Measurements from ENCODE around the gene ITPRID2.

ITPRID2 gene

DNA sequence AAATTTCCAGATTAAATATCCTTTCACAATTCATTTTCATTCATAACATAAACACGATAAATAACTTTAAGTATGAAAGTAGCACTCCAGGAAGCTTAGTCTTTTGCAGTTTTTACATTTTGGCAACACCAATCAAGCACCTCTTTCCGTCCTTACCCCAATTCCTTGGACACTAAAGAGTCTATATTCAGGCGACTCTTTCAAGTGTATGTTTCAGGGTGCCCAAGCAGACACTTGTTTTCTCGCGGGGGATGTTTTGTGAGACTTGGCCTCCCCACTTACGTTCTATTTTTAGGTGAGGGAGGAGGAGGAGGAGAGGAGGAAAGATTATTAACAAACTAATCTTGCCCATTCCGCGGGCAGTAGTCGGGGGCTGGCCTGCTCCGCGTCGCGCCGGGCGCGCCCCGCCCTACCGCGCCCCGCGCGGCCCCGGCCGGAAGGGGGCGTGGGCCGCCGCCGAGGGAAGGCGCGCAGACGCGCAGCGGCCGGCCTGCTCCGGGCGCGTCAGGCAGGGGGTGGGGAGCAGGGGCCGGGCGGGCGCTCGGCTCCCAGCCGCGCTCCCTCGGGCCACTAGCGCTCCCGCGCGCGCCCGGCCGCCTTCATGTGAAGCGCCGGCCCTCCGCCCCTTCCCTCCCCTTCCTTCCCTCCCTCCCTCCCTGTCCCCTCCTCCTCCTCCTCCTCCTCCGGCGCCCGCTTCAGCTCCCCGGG lies at the start of gene ITPRID2:
Gene ITPRID2 (plus strand): TSS at position 473 of the 708 bp plus-strand sequence. CDS start 337 bp downstream, outside the sequence.
- peak; percentile 55 for DNase-seq

DNA sequence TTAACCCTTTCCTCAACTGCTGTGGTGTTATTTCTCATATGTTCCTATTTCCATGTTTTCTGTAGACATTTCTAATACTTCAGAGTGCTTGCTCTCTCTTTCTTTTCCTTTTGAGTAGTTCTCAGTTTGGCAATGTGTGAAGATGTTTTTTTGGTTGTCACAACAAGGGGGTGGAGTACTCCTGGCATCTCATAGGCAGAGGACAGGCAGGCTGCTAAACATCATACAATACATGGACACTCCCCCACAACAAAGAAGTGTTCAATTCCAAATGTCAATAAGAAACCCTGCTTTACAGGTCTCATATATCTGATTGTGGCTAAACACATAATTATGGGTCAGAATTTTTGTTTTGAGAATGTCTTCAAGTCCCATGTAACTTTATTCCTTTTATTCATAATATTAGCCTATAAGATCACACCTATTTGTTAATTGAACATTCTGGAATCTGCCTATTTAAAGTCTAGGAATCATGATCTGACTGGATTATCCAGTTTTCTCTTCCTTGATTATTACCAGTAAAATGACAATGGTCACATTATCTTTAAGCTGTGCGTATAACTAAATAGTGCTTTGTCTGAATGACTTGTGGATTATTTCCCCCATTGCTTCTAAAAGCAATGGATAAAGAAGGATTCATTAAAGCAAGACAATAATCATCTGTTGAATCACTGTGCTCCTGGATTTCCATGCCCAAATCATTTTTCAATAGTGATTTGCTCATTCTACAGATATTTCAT lies 46.8 kb upstream of the ITPRID2 start:
- no peak for DNase-seq

DNA sequence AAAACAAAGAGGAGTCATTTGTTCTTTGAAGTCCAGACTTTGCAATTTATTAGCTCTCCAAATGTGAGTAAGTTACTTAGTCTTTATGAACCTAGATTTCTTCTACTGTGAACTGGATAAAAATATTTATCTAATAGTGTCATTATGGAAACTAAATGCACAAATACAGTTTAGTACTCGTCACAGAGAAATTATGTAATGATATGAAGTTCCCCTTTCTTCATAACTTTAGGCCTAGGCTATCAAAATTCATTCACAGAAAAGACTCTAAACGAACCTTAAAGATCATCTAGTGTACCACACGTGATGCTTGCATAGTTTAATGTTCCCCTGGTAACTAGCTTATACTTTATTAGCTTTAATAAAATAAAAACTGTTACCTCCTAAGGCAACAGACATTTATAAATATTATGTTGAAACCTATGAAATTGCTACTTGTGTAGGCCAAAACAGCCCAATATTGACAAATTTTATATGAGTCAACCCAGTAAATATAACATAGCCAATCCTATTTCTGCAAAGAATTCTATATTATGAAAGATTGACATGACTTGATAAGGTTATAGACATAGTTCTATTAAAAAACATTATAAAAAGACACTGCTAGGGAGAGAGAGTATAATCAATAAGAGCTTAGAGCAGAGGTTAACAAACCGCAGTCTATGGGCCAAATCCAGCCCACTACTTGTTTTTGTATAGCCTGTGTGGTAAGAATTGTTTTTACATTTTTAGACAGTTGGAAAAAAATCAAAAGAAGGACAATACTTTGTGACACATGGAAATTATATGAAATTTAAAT lies 44.9 kb upstream of the ITPRID2 start:
- DNase-seq: no peak

DNA sequence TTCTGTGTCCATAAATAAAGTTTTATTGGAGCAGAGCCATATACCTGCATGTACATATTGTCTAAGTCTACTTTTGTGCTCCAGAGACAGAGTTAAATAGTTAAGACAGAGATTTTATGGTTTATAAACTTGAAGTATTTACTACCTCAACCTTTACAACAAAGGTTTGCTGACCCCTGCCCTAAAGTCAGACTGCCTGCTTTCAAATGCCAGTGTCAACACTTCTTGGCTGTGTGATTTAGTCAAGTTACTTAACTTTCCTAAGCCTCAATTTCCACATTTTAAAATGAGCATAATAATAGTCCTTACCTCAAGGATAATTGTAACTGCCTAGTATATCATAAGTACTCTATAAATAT lies 44.4 kb upstream of the ITPRID2 start:
- DNase-seq: no peak

DNA sequence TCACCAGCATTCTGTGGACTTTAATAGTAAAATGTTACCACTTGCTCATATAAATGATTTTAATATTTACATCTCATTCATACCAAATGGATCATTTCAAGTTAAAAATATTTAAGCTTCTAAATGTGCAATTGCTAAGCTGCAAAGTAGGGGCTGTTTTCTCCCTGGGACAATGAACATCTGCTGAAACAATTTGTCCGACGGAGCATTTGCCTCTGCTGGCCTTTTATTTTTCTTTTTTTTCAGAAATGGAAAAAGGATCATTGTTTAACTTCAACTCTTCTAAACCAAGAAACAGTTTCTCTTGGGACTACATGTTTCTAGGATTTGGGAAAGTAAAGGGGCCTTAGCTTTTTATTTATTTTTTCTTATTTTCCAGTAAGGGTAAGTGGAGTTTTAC lies 43.8 kb upstream of the ITPRID2 start:
- no peak for DNase-seq

DNA sequence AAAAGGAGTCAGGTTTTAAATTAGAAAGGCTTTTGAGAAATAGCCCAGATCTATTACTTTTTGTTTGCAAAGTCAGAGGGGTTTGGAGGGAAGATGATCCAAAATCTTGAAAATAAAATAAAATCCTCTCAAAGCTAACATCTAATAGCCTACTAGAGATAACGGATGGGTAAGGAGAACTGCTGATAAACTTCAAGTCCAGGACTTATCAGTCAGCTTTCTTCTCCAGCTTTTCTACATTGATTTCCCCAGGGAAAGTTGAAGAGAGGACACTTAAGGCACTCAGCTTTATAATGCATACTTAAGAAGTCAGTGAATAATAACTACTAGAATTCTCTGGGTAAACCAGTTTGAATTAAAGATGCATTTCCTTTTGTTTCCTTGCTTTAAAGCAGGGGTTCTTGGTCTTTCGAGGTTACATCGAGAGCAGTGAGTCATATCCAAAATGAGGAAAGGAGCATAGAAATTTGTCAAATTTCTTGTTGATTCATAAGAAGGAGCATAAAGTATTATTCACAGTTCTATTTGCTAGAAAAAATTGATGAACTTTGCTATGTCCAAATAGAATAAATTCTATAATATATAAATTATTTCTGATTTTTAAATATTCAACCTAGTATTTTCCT lies 43.2 kb upstream of the ITPRID2 start:
- no peak for DNase-seq

DNA sequence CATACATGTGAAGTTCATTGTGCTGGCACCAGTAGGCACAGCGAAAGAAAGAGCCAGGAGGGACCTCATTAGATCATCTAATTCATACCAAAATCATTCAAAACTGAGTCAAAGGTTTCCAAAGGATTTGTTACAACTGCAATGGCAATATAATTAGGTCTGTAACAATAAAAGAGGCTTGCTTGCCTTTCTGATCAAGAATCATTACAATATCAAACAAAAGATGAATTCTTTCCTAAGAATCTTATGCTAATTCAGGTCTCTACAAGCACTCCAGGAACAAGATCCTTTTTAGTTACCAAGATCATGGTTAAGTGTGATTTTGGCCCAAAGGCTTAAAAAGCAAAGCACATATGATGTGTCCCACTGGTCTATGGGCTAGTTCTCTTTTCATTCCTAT lies 41.9 kb upstream of the ITPRID2 start:
- DNase-seq: no peak

DNA sequence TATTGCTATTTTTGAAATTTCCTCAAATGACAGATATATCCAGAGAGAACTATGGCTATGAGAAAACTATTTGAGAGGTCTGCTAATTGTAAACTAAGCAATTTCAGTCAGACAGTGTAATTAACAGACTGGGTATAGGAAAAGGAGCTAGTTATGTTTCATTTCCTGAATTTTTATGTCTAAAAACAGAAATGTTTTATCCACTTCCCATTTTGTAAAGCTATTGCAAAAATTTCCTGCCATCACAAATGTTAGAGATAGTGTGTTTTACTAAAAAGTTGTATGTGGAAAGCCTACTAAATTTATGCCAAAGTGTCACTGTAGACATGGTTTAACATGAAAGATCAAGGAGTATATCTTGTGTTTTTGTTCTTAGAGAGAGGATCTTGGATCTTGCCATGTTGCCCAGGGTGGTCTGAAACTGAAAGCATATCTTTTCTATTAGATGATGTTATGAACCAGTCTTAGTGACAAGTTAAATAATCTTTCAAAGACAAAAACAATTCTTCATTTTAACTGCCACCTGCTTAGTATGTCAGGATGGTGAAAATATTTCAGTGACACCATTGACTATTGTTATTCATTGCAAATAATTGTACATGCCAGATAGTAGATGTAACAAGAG lies 40.5 kb upstream of the ITPRID2 start:
- DNase-seq: no peak

DNA sequence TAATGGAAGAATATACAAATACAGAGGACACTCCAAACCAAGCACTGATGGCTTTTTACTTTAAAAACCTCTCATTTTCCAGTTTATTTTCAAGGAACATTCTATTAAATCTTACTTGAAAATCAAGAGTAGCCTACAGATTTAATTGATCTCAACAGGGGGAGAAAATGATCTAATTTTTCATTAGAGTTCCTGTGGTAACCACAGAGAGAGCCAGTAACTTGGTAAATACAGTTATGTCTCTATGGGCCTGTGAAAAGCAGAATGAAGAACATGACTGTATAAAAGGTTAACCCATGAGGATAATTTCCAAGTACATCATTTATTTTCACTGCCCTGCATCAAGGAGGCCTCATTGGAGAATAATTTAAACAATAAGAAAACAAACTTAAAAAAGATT lies 39.8 kb upstream of the ITPRID2 start:
- no peak for DNase-seq

DNA sequence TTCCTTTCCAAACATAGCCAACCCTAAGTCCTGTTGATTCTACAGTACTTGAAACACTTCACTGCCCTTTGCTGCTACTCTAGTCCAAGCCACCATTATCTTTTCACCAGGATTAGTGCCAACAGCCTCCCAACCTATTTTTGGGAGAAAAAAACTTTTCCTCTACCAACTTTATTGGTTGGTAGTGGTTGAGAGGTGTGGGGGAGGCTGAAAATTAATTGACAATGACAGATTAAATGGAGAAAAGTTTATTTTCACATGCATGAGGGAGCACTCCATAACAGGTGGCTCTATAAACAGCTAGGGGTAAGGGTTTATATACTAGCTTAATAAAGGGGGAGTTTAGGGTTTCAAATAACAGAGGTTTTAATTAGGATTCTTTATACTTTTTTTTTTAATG lies 37.8 kb upstream of the ITPRID2 start:
- no peak for DNase-seq

DNA sequence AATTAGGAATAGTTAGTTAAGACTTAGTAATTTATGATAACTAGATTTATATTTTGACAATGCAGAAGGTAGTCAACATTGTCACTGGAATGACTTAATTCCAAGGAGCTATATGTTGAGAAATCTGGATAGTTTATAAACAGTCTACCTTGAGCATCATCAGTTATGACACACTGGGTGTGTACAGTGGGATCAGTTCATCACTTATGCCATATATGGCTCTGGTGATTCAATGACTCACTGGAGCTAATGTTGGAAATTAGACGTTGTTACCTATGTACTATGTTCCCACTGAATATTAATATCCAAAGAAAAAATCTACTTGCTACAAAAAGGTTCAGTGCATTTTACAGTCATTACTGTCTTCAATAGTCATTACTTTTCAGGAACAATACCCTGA lies 34.0 kb upstream of the ITPRID2 start:
- no peak for DNase-seq

DNA sequence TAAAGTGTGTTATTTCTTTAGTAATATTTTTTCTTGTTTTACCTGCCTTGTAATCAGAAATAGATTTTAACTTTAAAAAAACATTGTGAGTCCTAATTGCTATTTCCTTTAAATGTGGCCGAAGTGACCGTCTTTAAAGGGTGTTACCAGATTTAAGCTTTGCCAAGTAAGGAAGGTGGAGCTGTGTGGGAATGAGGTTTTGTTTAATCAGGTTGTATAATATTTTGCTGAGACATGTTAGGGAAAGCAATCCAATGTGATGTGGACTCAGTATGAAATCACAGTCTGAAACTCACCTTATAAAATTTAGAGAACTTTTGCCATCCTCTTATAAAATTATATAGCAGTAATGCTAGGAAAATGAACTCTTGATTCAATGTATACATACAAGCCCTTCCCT lies 32.9 kb upstream of the ITPRID2 start:
- DNase-seq: no peak

DNA sequence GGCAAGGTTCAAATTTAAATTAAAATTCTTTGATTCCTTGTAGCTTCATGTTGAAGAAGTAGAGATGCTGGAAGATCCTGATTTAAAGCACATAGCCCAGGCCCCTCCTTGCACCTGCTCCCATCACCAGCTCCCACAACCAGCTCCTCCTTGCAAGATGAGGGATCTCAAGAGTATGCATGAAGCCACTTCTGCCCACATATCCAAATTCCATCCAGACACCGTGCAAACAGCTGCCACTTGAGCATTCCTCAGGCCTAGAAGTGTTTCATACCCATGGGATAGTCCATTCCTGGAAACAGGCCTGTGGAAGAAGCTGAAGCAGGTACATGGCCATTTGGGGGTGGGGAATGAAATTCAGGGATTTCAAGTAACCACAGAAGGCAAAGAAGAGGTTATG lies 32.4 kb upstream of the ITPRID2 start:
- DNase-seq: no peak

DNA sequence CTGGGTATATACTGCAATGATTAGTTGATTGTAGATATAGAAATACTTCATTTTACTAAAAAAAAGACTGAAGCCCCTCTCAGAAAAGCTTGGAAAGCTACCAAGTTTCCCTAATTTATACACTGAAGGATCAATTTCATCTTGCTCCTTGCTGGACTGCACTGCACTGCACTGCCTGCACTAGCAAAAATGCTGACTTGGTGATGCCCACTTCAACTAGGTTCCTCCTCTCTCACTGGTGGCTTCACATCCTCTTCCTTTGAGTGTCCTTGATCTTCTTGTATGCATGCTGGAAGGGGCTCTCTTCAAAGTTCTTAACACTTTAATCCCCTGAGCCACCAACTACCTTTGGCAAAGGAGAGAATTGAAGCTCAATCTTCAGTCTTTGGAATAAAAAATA lies 31.7 kb upstream of the ITPRID2 start:
- no peak for DNase-seq

DNA sequence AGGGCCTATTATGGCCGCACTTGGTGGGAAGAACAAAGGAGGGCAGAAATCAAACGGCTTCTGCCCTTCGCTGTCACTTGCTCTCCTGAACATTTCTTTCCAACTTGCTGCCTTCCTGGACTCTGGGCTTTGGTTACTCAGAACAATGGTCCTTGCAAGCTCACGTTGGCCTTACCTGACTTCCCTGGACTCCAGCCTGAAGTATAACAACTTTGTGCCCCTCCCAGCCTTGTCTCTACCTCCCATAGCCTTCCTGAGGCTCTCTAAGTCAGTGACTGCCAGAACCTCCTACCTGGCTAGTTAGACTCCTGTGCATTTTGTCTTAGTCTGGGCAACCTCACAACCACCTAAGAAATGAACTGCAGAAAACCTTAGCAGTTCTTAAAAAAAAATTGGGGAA lies 30.2 kb upstream of the ITPRID2 start:
- DNase-seq: no peak

DNA sequence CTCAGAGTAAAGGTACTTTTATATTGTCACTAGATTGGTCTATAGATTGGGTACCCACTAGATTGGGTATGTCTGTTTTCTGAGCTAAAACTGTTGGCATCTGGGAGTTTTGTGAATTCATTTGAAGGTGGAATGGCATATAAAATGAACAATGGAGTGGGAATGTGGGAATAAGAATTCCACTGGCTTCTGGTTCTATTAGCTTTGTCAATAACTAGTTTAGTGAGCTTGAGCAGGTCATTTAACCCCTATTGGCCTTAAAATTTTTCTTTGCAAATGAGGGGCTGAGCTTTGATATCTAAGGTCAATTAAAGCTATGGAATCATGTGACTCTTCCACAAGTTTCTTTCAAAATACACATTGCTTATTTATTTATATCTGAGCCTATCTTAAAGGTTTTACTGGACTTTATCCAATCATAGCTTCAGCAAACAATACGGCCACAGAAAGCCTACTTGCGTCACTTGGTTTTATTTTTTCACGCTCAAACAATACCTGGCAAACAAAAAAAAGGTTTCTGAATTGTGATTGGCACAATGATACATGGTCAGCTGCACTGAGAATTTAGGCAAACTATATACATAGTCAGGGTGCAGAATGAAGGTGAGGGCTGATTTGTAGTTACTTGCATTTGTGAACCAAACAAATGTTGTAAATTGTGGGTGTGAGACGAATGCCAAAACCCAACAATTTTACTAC lies 28.8 kb upstream of the ITPRID2 start:
- no peak for DNase-seq

DNA sequence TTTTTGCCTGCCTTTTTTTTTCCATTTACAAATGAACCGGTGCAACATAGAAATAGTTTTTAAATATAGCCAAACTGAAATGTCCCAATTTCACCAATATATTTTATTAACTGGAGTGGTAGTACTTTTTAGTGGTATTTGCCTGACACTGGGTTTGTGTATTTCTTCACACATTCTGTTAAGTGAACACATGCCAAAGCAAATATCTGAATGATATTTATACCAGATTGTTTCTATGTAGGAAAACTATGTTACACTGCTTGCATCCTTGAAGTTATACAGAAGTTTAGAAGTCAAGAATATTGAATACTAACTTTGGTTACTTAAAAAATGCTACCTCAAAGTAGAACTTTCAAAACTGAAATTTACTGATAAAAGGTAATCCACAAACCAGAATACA lies 19.4 kb upstream of the ITPRID2 start:
- no peak for DNase-seq

DNA sequence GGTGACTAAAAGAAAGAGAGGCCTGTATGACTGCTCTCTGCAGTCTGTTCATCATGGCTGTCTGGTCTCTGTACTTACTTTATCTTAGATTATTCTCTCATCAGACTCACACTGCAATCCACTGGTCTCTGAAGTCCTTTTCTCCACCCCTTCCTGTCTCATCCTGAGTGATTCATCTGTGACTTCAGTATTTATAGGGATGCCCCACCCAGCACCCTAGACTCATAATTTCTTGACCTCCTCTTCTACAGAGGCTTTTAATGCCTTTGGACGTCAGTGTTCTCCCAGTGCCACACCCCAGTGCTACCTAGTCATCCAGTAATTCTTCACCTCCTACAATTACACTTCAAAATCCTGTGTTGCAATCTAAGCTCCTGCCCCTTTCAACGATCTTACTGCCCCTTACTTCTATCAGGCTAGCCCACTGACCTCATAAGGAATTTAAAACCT lies 14.9 kb upstream of the ITPRID2 start:
- no peak for DNase-seq

DNA sequence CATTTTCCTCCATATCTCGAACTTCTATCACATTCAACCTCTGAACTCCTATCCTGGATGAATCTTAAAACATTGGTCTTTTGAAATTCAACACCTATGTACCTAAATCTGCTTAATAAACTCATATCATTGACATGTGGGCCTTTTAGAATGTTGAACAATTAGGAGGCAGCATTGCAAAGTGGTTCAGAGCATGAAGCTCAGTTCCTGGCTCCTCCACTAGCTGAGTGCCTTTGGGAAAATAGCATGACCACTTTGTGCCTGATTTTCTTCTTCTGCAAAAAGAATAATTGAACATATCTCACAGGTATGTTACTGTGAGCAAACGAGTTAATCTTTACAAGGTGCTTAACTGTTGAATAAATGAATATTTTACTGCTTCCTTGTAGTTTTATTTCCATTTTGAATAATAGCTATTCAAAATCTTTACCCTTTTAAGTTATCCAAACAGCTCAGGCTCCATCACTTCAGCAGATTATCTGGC lies 14.3 kb upstream of the ITPRID2 start:
- DNase-seq: no peak

DNA sequence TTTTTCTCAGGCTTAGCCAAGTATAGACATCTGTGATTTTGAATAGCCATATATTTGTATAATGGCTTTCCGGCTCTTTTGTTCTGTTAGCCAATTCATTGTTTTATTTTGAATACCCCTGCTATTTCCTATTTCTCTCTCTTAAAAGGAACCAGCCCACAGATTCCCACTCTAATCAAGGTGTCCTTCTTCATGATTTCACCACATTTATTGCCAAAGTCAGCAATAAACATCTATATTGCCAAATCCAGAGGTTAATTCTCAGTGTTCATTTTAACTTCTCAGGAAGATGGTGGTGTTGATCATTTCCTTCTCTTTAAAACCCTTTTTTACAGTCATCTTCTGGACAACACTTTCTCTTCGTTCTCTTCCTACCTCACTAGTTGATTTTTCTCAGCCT lies 13.1 kb upstream of the ITPRID2 start:
- DNase-seq: no peak

DNA sequence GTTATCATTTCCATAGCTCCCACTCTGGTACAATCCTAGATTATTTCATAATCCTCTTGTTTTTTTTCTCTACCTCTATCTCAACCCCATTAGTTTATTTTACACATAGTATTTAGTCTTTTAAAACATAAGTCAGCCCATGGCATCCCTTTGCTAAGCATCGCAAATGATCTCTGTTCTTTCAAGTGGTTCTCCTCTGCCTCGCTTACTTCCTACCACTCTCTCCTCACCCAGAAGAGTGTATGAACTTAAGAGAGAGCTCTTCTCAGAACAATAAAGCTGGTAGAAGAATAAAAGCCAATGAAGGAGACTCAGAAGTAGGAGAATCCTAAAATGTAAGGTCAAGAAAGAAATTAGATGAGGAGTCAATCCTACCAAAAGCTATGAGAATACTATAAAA lies 12.2 kb upstream of the ITPRID2 start:
- no peak for DNase-seq
